IMR-90 (cell line): Measurements from ENCODE around the gene CYSTM1.

ENCODE experiments used
- MAZ ChIP-seq: IDR thresholded peaks from 2 replicates; pipeline ENCODE4 v1.6.1; 2012; ENCODE audit warnings: low read depth, mild to moderate bottlenecking, low read length, improper control_type of control experiment, moderate library complexity, borderline replicate concordance
- MXI1 ChIP-seq: IDR thresholded peaks from 2 replicates; pipeline ENCODE4 v1.6.1; 2012; ENCODE audit warnings: low read depth, mild to moderate bottlenecking, low read length, moderate library complexity, borderline replicate concordance
- RFX5 ChIP-seq: IDR thresholded peaks from 2 replicates; pipeline ENCODE4 v1.8.0; 2012; ENCODE audit warnings: low read depth, mild to moderate bottlenecking, low read length, moderate library complexity
- TF ChIP-seq, protein P1 (sequence below): conservative IDR thresholded peaks from 2 replicates; pipeline ENCODE4 v1.5.1; 2012; ENCODE audit warnings: mild to moderate bottlenecking, low read depth, low read length, improper control_type of control experiment

DNA sequence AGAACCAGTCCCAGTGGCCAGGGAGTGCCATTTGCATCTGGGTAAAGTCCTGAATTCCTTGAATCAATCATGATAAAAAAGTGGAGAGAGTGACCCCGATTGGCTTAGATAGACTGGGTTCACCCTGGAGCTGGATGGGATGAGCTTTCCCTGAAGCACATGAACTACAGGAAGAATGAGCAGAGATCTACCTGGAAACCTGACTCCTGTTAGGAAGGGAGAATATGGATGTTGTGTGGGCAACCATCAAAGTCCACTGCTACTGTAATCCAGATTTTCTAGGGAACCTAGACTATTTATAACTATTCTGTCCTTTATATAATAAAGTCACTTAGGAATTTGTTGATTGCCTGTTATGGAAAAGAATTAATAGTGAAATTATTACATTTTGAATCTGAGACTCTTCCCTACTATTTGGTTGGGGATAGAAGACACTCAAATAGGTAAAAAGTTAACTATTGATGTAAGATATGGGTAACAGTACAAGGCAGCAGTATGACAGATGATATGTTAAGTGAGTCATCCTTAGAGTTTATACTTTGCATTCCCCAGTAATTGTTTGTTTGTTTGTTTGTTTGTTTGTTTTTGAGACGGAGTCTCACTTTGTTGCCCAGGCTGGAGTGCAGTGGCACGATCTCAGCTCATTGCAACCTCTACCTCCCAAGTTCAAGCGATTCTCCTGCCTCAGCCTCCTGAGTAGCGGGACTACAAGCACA lies 17.9 kb downstream of the CYSTM1 start:
- TF ChIP-seq, protein P1, sequence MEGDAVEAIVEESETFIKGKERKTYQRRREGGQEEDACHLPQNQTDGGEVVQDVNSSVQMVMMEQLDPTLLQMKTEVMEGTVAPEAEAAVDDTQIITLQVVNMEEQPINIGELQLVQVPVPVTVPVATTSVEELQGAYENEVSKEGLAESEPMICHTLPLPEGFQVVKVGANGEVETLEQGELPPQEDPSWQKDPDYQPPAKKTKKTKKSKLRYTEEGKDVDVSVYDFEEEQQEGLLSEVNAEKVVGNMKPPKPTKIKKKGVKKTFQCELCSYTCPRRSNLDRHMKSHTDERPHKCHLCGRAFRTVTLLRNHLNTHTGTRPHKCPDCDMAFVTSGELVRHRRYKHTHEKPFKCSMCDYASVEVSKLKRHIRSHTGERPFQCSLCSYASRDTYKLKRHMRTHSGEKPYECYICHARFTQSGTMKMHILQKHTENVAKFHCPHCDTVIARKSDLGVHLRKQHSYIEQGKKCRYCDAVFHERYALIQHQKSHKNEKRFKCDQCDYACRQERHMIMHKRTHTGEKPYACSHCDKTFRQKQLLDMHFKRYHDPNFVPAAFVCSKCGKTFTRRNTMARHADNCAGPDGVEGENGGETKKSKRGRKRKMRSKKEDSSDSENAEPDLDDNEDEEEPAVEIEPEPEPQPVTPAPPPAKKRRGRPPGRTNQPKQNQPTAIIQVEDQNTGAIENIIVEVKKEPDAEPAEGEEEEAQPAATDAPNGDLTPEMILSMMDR: no peak
- no peak for TF ChIP-seq MXI1
- TF ChIP-seq MAZ: no peak
- no peak for TF ChIP-seq RFX5
